ENCODE results near the gene ARHGEF9. TPM values are rescaled to one million over a fixed set of nuclear protein-coding genes. Genes with fewer than 3 reads are reported as not detected.

Gene ARHGEF9
- total and polyA plus RNA-seq, 11 donors, result 13.0 to 57.7 (median 40.2) TPM

- ATAC-seq (no peak), DNase-seq (no peak)
- intact Hi-C loops (cut with DNase I), result loop anchor here in 1 of 10 donors (5.0 kb wide), 1 partner anchor 38 kb away; no protein-coding TSS in a partner anchor
- H3K27ac ChIP-seq, result no peak overlapping the region
- H3K4me3 ChIP-seq, result no peak overlapping the region
- H3K9me3 ChIP-seq, result no peaks in the 10 kb centered on the region
- peaks cover 0 to 4% (median 0%) of the 10 kb centered on the region in 12 donors for H3K4me1 ChIP-seq
- 37 to 41% (median 39%) methylated on average over 2 of the region's 2 CpGs for WGBS, 4 donors
- TF ChIP-seq CTCF (IDR thresholded peaks at IDR 0.05), result no peak
- no peak for TF ChIP-seq POLR2A (IDR thresholded peaks at IDR 0.05)
- peaks cover 0 to 21% (median 12%) of the 10 kb centered on the region in 9 donors for H3K36me3 ChIP-seq
- H3K27me3 ChIP-seq, result no peaks in the 10 kb centered on the region
Measured at GRCh38 chrX:63708801-63709200, 76.2 kb downstream of the ARHGEF9 start.

- peaks cover 0 to 8% (median 0%) of the 10 kb centered on the region in 9 donors for H3K27me3 ChIP-seq
- no peak for ATAC-seq
- 81 to 100% (median 96%) methylated on average over 1 of the region's 1 CpG for WGBS, 4 donors
- no peak for TF ChIP-seq CTCF (IDR thresholded peaks at IDR 0.05)
- TF ChIP-seq POLR2A (IDR thresholded peaks at IDR 0.05), result no peak
- H3K36me3 ChIP-seq, result peaks cover 0 to 57% (median 17%) of the 10 kb centered on the region in 9 donors
- no peak overlapping the region for H3K4me3 ChIP-seq
- intact Hi-C loops (cut with DNase I), result no loop called here
- no peaks in the 10 kb centered on the region for H3K4me1 ChIP-seq
- H3K9me3 ChIP-seq, result no peaks in the 10 kb centered on the region
- no peak overlapping the region for H3K27ac ChIP-seq
- no peak for DNase-seq
Measured at GRCh38 chrX:63702556-63702955, 82.5 kb downstream of the ARHGEF9 start.

- H3K27ac ChIP-seq, result no peak overlapping the region
- peaks cover 0 to 9% (median 0%) of the 10 kb centered on the region in 9 donors for H3K36me3 ChIP-seq
- TF ChIP-seq POLR2A (IDR thresholded peaks at IDR 0.05), result no peak
- peak; percentile 32 to 61 (median 46) for TF ChIP-seq CTCF (IDR thresholded peaks at IDR 0.05)
- DNase-seq (peak in 1 of 5 donors; percentile 5), ATAC-seq (peak in 3 of 4 donors; percentile 44 to 58 (median 53))
- no peak overlapping the region for H3K4me3 ChIP-seq
- 6 to 21% (median 19%) methylated on average over 1 of the region's 1 CpG for WGBS, 4 donors
- peaks cover 0 to 7% (median 0%) of the 10 kb centered on the region in 9 donors for H3K27me3 ChIP-seq
- H3K9me3 ChIP-seq, result peaks cover 0 to 23% (median 0%) of the 10 kb centered on the region in 12 donors
- intact Hi-C loops (cut with DNase I), result no loop called here
- H3K4me1 ChIP-seq, result no peaks in the 10 kb centered on the region
Measured at GRCh38 chrX:63686878-63687714, 97.9 kb downstream of the ARHGEF9 start.

GRCh38 chrX:63680423-63680822 lies 104.6 kb downstream of the ARHGEF9 start:
- Histone ChIP-seq H3K36me3 (peaks cover 0 to 28% (median 3%) of the 10 kb centered on the region in 9 donors), H3K9me3 (peaks cover 0 to 12% (median 0%) of the 10 kb centered on the region in 12 donors), H3K4me1 (no peaks in the 10 kb centered on the region), H3K4me3 (no peak overlapping the region), H3K27ac (no peak overlapping the region), H3K27me3 (peaks cover 0 to 7% (median 0%) of the 10 kb centered on the region in 9 donors)
- 56 to 81% (median 64%) methylated on average over 3 of the region's 3 CpGs for WGBS, 4 donors
- DNase-seq (no peak), ATAC-seq (peak in 1 of 4 donors; percentile 31)
- intact Hi-C loops (cut with DNase I), result no loop called here
- TF ChIP-seq CTCF (IDR thresholded peaks at IDR 0.05), result no peak
- no peak for TF ChIP-seq POLR2A (IDR thresholded peaks at IDR 0.05)
